MM.1S (cell line): Measurements from ENCODE around the gene KRTAP9-7.
"Not testable (repeated sequence)": the region's sequence is repeated elsewhere in the genome, so short reads cannot be mapped to it uniquely, and the experiment has no call there.

Experiments used
- DNase-seq: peaks from one replicate; pipeline ENCODE4 v3.0.0-alpha.2; 2015
- H2AFZ ChIP-seq: fragments of 300-600 bp; sonication (generic); 2 replicates; pipeline ENCODE4 v1.6.0; 2016; ENCODE audit warnings: antibody characterized with exemption, low read length
- H3F3A ChIP-seq: fragments of 300-600 bp; sonication (generic); 2 replicates; pipeline ENCODE4 v1.6.1; 2016; ENCODE audit warnings: mild to moderate bottlenecking, antibody characterized with exemption, low read length, moderate library complexity, mixed read lengths; ENCODE audit not compliant: insufficient read depth
- H3K27ac ChIP-seq: fragments of 300-600 bp; sonication (generic); 2 replicates; pipeline ENCODE4 v1.5.1; 2016; ENCODE audit warnings: mild to moderate bottlenecking, low read length
- H3K27me3 ChIP-seq: fragments of 300-600 bp; sonication (generic); replicated peaks from 2 replicates; pipeline ENCODE4 v1.6.0; 2016; ENCODE audit warnings: low read length; ENCODE audit not compliant: insufficient read depth
- H3K36me3 ChIP-seq: fragments of 300-600 bp; sonication (generic); replicated peaks from 2 replicates; pipeline ENCODE4 v1.6.1; 2016; ENCODE audit warnings: mild to moderate bottlenecking, low read length, mixed read lengths; ENCODE audit not compliant: insufficient read depth
- H3K4me1 ChIP-seq: fragments of 300-600 bp; sonication (generic); 2 replicates; pipeline ENCODE4 v1.6.1; 2016; ENCODE audit warnings: low read length, mixed read lengths
- H3K4me2 ChIP-seq: fragments of 300-600 bp; sonication (generic); 2 replicates; pipeline ENCODE4 v1.6.0; 2016; ENCODE audit warnings: low read depth, low read length
- H3K4me3 ChIP-seq: fragments of 300-600 bp; sonication (generic); 2 replicates; pipeline ENCODE4 v1.5.1; 2016; ENCODE audit warnings: low read length, mixed read lengths
- H3K79me2 ChIP-seq: fragments of 300-600 bp; sonication (generic); 2 replicates; pipeline ENCODE4 v1.6.1; 2016; ENCODE audit warnings: mixed run types, low read length, mixed read lengths
- H3K9ac ChIP-seq: fragments of 300-600 bp; sonication (generic); 2 replicates; pipeline ENCODE4 v1.6.1; 2016; ENCODE audit warnings: low read length, mixed read lengths
- H3K9me2 ChIP-seq: fragments of 300-600 bp; sonication (generic); replicated peaks from 2 replicates; pipeline ENCODE4 v1.6.1; 2016; ENCODE audit warnings: mild to moderate bottlenecking, low read length, mixed read lengths; ENCODE audit not compliant: insufficient read depth
- H3K9me3 ChIP-seq: fragments of 300-600 bp; sonication (generic); replicated peaks from 2 replicates; pipeline ENCODE4 v1.6.1; 2016; ENCODE audit warnings: mild to moderate bottlenecking, low read length, mixed read lengths; ENCODE audit not compliant: insufficient read depth
- H4K20me1 ChIP-seq: fragments of 300-600 bp; sonication (generic); 2 replicates; pipeline ENCODE4 v1.6.1; 2016; ENCODE audit warnings: mild to moderate bottlenecking, low read length, moderate library complexity, mixed read lengths; ENCODE audit not compliant: insufficient read depth
- CTCF ChIP-seq: fragments of 300-600 bp; sonication (generic); IDR thresholded peaks from 2 replicates; pipeline ENCODE4 v1.5.1; 2016; ENCODE audit warnings: antibody characterized with exemption, low read length, mixed read lengths
- EZH2 ChIP-seq: fragments of 300-600 bp; sonication (generic); optimal IDR thresholded peaks from 2 replicates; pipeline ENCODE3; 2017; ENCODE audit warnings: low read depth, mild to moderate bottlenecking, antibody characterized with exemption, low read length, mixed read lengths
- EZH2phosphoT487 ChIP-seq: fragments of 300-600 bp; sonication (generic); IDR thresholded peaks from 2 replicates; pipeline ENCODE4 v1.6.1; 2018; ENCODE audit warnings: antibody characterized with exemption, low read length

Gene KRTAP9-7

GRCh38 chr17:41263212-41263611, 12.3 kb upstream of the KRTAP9-7 start:
- H3F3A ChIP-seq: no peaks in the 10 kb centered on the region
- H3K27ac ChIP-seq: no peak overlapping the region
- H3K9me2 ChIP-seq: no peaks in the 10 kb centered on the region
- no peak overlapping the region for H3K9ac ChIP-seq
- H3K9me3 ChIP-seq: no peaks in the 10 kb centered on the region
- H4K20me1 ChIP-seq: no peaks in the 10 kb centered on the region
- no peak overlapping the region for H3K4me3 ChIP-seq
- TF ChIP-seq EZH2 (no peak), CTCF (no peak), EZH2phosphoT487 (no peak)
- no peaks in the 10 kb centered on the region for H3K79me2 ChIP-seq
- H3K27me3 ChIP-seq: no peaks in the 10 kb centered on the region
- no peak for DNase-seq
- no peak overlapping the region for H2AFZ ChIP-seq
- no peaks in the 10 kb centered on the region for H3K4me1 ChIP-seq
- no peak overlapping the region for H3K4me2 ChIP-seq
- no peaks in the 10 kb centered on the region for H3K36me3 ChIP-seq

GRCh38 chr17:41264599-41264998, 10.9 kb upstream of the KRTAP9-7 start:
- H3K79me2 ChIP-seq: no peaks in the 10 kb centered on the region
- no peak overlapping the region for H3K4me3 ChIP-seq
- DNase-seq: no peak
- no peak overlapping the region for H2AFZ ChIP-seq
- H3K27ac ChIP-seq: no peak overlapping the region
- H4K20me1 ChIP-seq: no peaks in the 10 kb centered on the region
- no peak overlapping the region for H3K9ac ChIP-seq
- H3K9me3 ChIP-seq: no peaks in the 10 kb centered on the region
- H3F3A ChIP-seq: no peaks in the 10 kb centered on the region
- H3K36me3 ChIP-seq: no peaks in the 10 kb centered on the region
- no peaks in the 10 kb centered on the region for H3K9me2 ChIP-seq
- H3K27me3 ChIP-seq: no peaks in the 10 kb centered on the region
- no peak for TF ChIP-seq EZH2
- TF ChIP-seq CTCF: no peak
- no peak for TF ChIP-seq EZH2phosphoT487
- no peaks in the 10 kb centered on the region for H3K4me1 ChIP-seq
- no peak overlapping the region for H3K4me2 ChIP-seq

GRCh38 chr17:41265078-41265477, 10.4 kb upstream of the KRTAP9-7 start, which contains the start of gene KRTAP9-6:
KRTAP9-6 (plus strand) TSS chr17:41265378; CDS start chr17:41265378, 0 bp downstream.
- no peaks in the 10 kb centered on the region for H3K9me2 ChIP-seq
- no peaks in the 10 kb centered on the region for H3K4me1 ChIP-seq
- H3K27ac ChIP-seq: no peak within 1 kb of the TSS
- H3K9ac ChIP-seq: no peak within 1 kb of the TSS
- H4K20me1 ChIP-seq: no peaks in the 10 kb centered on the region
- no peak within 1 kb of the TSS for H3K4me2 ChIP-seq
- no peaks in the 10 kb centered on the region for H3K27me3 ChIP-seq
- H3K4me3 ChIP-seq: no peak within 1 kb of the TSS
- TF ChIP-seq EZH2phosphoT487: no peak
- H3F3A ChIP-seq: no peaks in the 10 kb centered on the region
- no peak within 1 kb of the TSS for H2AFZ ChIP-seq
- no peak for DNase-seq
- H3K79me2 ChIP-seq: no peaks in the 10 kb centered on the region
- H3K36me3 ChIP-seq: no peaks in the 10 kb centered on the region
- no peaks in the 10 kb centered on the region for H3K9me3 ChIP-seq

GRCh38 chr17:41267711-41268110, 7.8 kb upstream of the KRTAP9-7 start:
- no peaks in the 10 kb centered on the region for H3K4me1 ChIP-seq
- TF ChIP-seq CTCF: no peak
- H3K9me3 ChIP-seq: no peaks in the 10 kb centered on the region
- no peaks in the 10 kb centered on the region for H3F3A ChIP-seq
- H3K79me2 ChIP-seq: no peaks in the 10 kb centered on the region
- no peak overlapping the region for H3K4me3 ChIP-seq
- no peak overlapping the region for H3K9ac ChIP-seq
- no peaks in the 10 kb centered on the region for H3K27me3 ChIP-seq
- no peak for DNase-seq
- no peak overlapping the region for H2AFZ ChIP-seq
- no peaks in the 10 kb centered on the region for H4K20me1 ChIP-seq
- no peak overlapping the region for H3K4me2 ChIP-seq
- no peak overlapping the region for H3K27ac ChIP-seq
- H3K9me2 ChIP-seq: no peaks in the 10 kb centered on the region
- no peaks in the 10 kb centered on the region for H3K36me3 ChIP-seq

- not testable (repeated sequence) for H3K79me2 ChIP-seq, H3K4me2 ChIP-seq
These were observed 4.2 kb upstream of the KRTAP9-7 start for GRCh38 chr17:41271323-41271722.

More at GRCh38 chr17:41271323-41271722, 4.2 kb upstream of the KRTAP9-7 start:
- DNase-seq, H3F3A ChIP-seq, H3K4me1 ChIP-seq, H3K27me3 ChIP-seq, H4K20me1 ChIP-seq, H3K9me3 ChIP-seq, H2AFZ ChIP-seq, H3K4me3 ChIP-seq, H3K9me2 ChIP-seq, H3K27ac ChIP-seq, H3K9ac ChIP-seq, H3K36me3 ChIP-seq: not testable (repeated sequence)
